ENCODE data around the gene TBC1D2B. TPM values are rescaled to one million over a fixed set of nuclear protein-coding genes. Genes with fewer than 3 reads are reported as not detected.
"Not testable (repeated sequence)": the region's sequence is repeated elsewhere in the genome, so short reads cannot be mapped to it uniquely, and the experiment has no call there.

TBC1D2B gene
- total RNA-seq, 1 experiment from 2014 or later: 17.6 TPM

- not testable (repeated sequence) for H3K23ac ChIP-seq (ENCODE audit: insufficient read length, low read depth, low read length); H4K8ac ChIP-seq (replicated peaks; ENCODE audit: insufficient read length, low read depth, low read length); H3K56ac ChIP-seq (ENCODE audit: insufficient read length, low read depth, low read length); H2BK12ac ChIP-seq (ENCODE audit: insufficient read length, low read depth, low read length); H3K36me3 Mint-ChIP-seq (ENCODE audit: insufficient read depth in 1 of 3, low read depth in 3 of 3); H3K4me2 ChIP-seq (ENCODE audit: insufficient read depth, insufficient read length, low read length); H3K9me3 Mint-ChIP-seq; H3K4me1 Mint-ChIP-seq; H3K9ac ChIP-seq (ENCODE audit: extremely low read depth, insufficient read length, low read length); H3K14ac ChIP-seq (ENCODE audit: insufficient read depth, low read length); H4K5ac ChIP-seq (ENCODE audit: insufficient read length, low read depth, low read length); H3T11ph ChIP-seq (ENCODE audit: low read length); H3K27me3 Mint-ChIP-seq (ENCODE audit: low read depth); H3K4ac ChIP-seq (ENCODE audit: low read depth, low read length); H2BK20ac ChIP-seq (ENCODE audit: low read depth, low read length, poor library complexity, severe bottlenecking); H4K91ac ChIP-seq (ENCODE audit: insufficient read length, low read depth, low read length); H2BK15ac ChIP-seq (ENCODE audit: low read depth, low read length); H2BK120ac ChIP-seq (ENCODE audit: low read depth, low read length, poor library complexity, severe bottlenecking); H3K27me3 ChIP-seq (ENCODE audit: insufficient read depth, low read length); H3K79me1 ChIP-seq (ENCODE audit: insufficient read depth, low read depth, low read length, poor library complexity, severe bottlenecking); H2AK5ac ChIP-seq (ENCODE audit: insufficient read length, low read length); H3K27ac Mint-ChIP-seq; H3K23me2 ChIP-seq (ENCODE audit: insufficient read length, low read depth, low read length, poor library complexity, severe bottlenecking); DNase-seq; H2AFZ ChIP-seq (ENCODE audit: low read length); H3K79me2 ChIP-seq (ENCODE audit: insufficient read depth, low read length); H3K27ac ChIP-seq (ENCODE audit: insufficient read length, low read depth, low read length); H3K18ac ChIP-seq (ENCODE audit: insufficient read length, low read depth, low read length); H2BK5ac ChIP-seq (ENCODE audit: insufficient read length, low read length); H3K4me3 Mint-ChIP-seq; H3K9me3 ChIP-seq (ENCODE audit: control insufficient read depth, low read depth, low read length); H4K20me1 ChIP-seq (ENCODE audit: control insufficient read depth, insufficient read depth, insufficient read length); H3K4me1 ChIP-seq (ENCODE audit: insufficient read depth, low read length)
- WGBS (ENCODE audit: extremely low coverage, insufficient read length, low lambda C conversion rate): no CpG with 5 or more reads among the region's 26 CpGs
Measured at GRCh38 chr15:77976760-77977525, 100.6 kb downstream of the TBC1D2B start.

GRCh38 chr15:77976095-77976450 is 101.4 kb downstream of the TBC1D2B start:
- H3K4me2 ChIP-seq (ENCODE audit: insufficient read depth, insufficient read length, low read length); H3K9ac ChIP-seq (ENCODE audit: extremely low read depth, insufficient read length, low read length); H3T11ph ChIP-seq (ENCODE audit: low read length); H2AK5ac ChIP-seq (ENCODE audit: insufficient read length, low read length); H3K23ac ChIP-seq (ENCODE audit: insufficient read length, low read depth, low read length); H4K91ac ChIP-seq (ENCODE audit: insufficient read length, low read depth, low read length); H3K4ac ChIP-seq (ENCODE audit: low read depth, low read length); H3K18ac ChIP-seq (ENCODE audit: insufficient read length, low read depth, low read length); H3K23me2 ChIP-seq (ENCODE audit: insufficient read length, low read depth, low read length, poor library complexity, severe bottlenecking); H3K9me3 Mint-ChIP-seq; H4K8ac ChIP-seq (replicated peaks; ENCODE audit: insufficient read length, low read depth, low read length); H3K9me3 ChIP-seq (ENCODE audit: control insufficient read depth, low read depth, low read length); H3K27ac Mint-ChIP-seq; H3K4me3 Mint-ChIP-seq; H3K4me1 Mint-ChIP-seq; H2BK15ac ChIP-seq (ENCODE audit: low read depth, low read length); H2BK120ac ChIP-seq (ENCODE audit: low read depth, low read length, poor library complexity, severe bottlenecking); H3K14ac ChIP-seq (ENCODE audit: insufficient read depth, low read length); DNase-seq; H2AFZ ChIP-seq (ENCODE audit: low read length); H3K79me2 ChIP-seq (ENCODE audit: insufficient read depth, low read length); H3K79me1 ChIP-seq (ENCODE audit: insufficient read depth, low read depth, low read length, poor library complexity, severe bottlenecking); H2BK5ac ChIP-seq (ENCODE audit: insufficient read length, low read length); H3K27me3 ChIP-seq (ENCODE audit: insufficient read depth, low read length); H3K36me3 Mint-ChIP-seq (ENCODE audit: insufficient read depth in 1 of 3, low read depth in 3 of 3); H3K56ac ChIP-seq (ENCODE audit: insufficient read length, low read depth, low read length); H3K27ac ChIP-seq (ENCODE audit: insufficient read length, low read depth, low read length); H3K4me1 ChIP-seq (ENCODE audit: insufficient read depth, low read length); H4K5ac ChIP-seq (ENCODE audit: insufficient read length, low read depth, low read length); H3K27me3 Mint-ChIP-seq (ENCODE audit: low read depth); H2BK20ac ChIP-seq (ENCODE audit: low read depth, low read length, poor library complexity, severe bottlenecking); H4K20me1 ChIP-seq (ENCODE audit: control insufficient read depth, insufficient read depth, insufficient read length); H2BK12ac ChIP-seq (ENCODE audit: insufficient read length, low read depth, low read length): not testable (repeated sequence)
- WGBS (ENCODE audit: extremely low coverage, insufficient read length, low lambda C conversion rate): no CpG with 5 or more reads among the region's 11 CpGs

Measured in H9 (cell line).